HEK293T (cell line): ENCODE data around the gene PRSS57.

Source experiments
- CTCF ChIA-PET: fragments of 350-600 bp; formaldehyde crosslinking; extraction: SDS; loops from one replicate; lab custom pipeline; 2021; ENCODE audit warnings: antibody characterized with exemption, inconsistent platforms; lab: Yijun Ruan, JAX
- POLR2A ChIA-PET: fragments of 350-600 bp; formaldehyde crosslinking; extraction: SDS; loops from one replicate; lab custom pipeline; 2020; ENCODE audit warnings: antibody characterized with exemption, inconsistent platforms; lab: Yijun Ruan, JAX
- DNase-seq: peaks from one replicate; pipeline ENCODE4 v3.0.0; 2012; ENCODE audit warnings: mixed read lengths; ENCODE audit errors: extremely low spot score
- ARNT ChIP-seq: fragments of 450-650 bp; IDR thresholded peaks from 2 replicates; pipeline ENCODE4 v1.6.1; 2017; ENCODE audit warnings: mild to moderate bottlenecking
- BHLHE40 ChIP-seq: fragments of 450-650 bp; IDR thresholded peaks from 2 replicates; pipeline ENCODE4 v1.6.1; 2016; ENCODE audit warnings: mild to moderate bottlenecking, moderate library complexity, borderline replicate concordance
- CTBP1 ChIP-seq: fragments of 450-650 bp; IDR thresholded peaks from 2 replicates; pipeline ENCODE4 v1.6.1; 2016; ENCODE audit warnings: borderline replicate concordance
- ELF4 ChIP-seq: fragments of 450-650 bp; IDR thresholded peaks from 2 replicates; pipeline ENCODE4 v1.6.1; 2017; ENCODE audit warnings: antibody characterized with exemption
- FOXA1 ChIP-seq: fragments of 450-650 bp; IDR thresholded peaks from 2 replicates; pipeline ENCODE4 v1.6.1; 2016; ENCODE audit warnings: mild to moderate bottlenecking
- FOXK2 ChIP-seq: fragments of 450-650 bp; IDR thresholded peaks from 2 replicates; pipeline ENCODE4 v1.6.1; 2016; ENCODE audit warnings: mild to moderate bottlenecking
- FOXM1 ChIP-seq: fragments of 450-650 bp; IDR thresholded peaks from 2 replicates; pipeline ENCODE4 v1.6.1; 2017; ENCODE audit warnings: mild to moderate bottlenecking, borderline replicate concordance
- HDGF ChIP-seq: fragments of 450-650 bp; IDR thresholded peaks from 2 replicates; pipeline ENCODE4 v1.6.1; 2017; ENCODE audit warnings: antibody characterized with exemption, borderline replicate concordance
- L3MBTL2 ChIP-seq: fragments of 450-650 bp; conservative IDR thresholded peaks from 2 replicates; pipeline ENCODE4 v1.6.1; 2016; ENCODE audit warnings: mild to moderate bottlenecking
- LEF1 ChIP-seq: fragments of 450-650 bp; IDR thresholded peaks from 2 replicates; pipeline ENCODE4 v1.6.1; 2017; ENCODE audit warnings: mild to moderate bottlenecking, borderline replicate concordance
- NFRKB ChIP-seq: fragments of 450-650 bp; IDR thresholded peaks from 2 replicates; pipeline ENCODE4 v1.6.1; 2016; ENCODE audit warnings: mild to moderate bottlenecking, moderate library complexity
- SP1 ChIP-seq: fragments of 450-650 bp; IDR thresholded peaks from 2 replicates; pipeline ENCODE4 v1.6.1; 2017
- SUZ12 ChIP-seq: fragments of 450-650 bp; IDR thresholded peaks from 2 replicates; pipeline ENCODE4 v1.6.1; 2016; ENCODE audit warnings: mild to moderate bottlenecking
- TARDBP ChIP-seq: fragments of 450-650 bp; IDR thresholded peaks from 2 replicates; pipeline ENCODE4 v1.6.1; 2016
- ZNF384 ChIP-seq: fragments of 450-650 bp; IDR thresholded peaks from 2 replicates; pipeline ENCODE4 v1.6.1; 2016
- TF ChIP-seq, protein P1 (sequence below): fragments of 450-650 bp; IDR thresholded peaks from 2 replicates; pipeline ENCODE4 v1.6.1; 2016

The PRSS57 gene

DNA sequence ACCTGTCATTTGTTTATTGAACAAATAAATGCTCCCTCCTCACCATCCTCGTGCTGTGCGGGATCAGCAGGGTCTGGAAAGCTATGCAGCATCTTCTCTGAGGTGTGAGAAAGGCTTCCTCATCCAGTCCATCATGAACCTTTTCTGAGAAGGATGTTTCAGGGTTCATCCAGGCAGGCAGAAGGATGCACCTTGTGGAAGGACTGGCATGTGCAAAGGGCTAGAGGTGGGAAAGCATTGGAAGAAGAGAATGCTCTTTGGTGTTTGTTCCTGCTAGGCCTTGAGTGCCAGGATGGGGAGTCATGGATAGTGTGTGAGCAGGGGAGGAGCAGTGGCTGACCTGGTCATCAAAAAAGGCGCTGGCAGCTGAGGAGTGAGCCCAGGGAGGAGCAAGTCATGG, 20.1 kb upstream of the PRSS57 start:
- no peak for TF ChIP-seq NFRKB
- TF ChIP-seq SUZ12, result no peak
- TF ChIP-seq CTBP1, result no peak
- no peak for TF ChIP-seq TARDBP
- TF ChIP-seq ZNF384, result no peak
- no peak for TF ChIP-seq FOXK2
- no peak for TF ChIP-seq ELF4
- TF ChIP-seq SP1, result no peak
- TF ChIP-seq FOXA1, result no peak
- TF ChIP-seq, protein P1, sequence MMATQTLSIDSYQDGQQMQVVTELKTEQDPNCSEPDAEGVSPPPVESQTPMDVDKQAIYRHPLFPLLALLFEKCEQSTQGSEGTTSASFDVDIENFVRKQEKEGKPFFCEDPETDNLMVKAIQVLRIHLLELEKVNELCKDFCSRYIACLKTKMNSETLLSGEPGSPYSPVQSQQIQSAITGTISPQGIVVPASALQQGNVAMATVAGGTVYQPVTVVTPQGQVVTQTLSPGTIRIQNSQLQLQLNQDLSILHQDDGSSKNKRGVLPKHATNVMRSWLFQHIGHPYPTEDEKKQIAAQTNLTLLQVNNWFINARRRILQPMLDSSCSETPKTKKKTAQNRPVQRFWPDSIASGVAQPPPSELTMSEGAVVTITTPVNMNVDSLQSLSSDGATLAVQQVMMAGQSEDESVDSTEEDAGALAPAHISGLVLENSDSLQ, result no peak
- no peak for TF ChIP-seq BHLHE40
- no peak for TF ChIP-seq LEF1
- TF ChIP-seq L3MBTL2, result no peak
- POLR2A ChIA-PET, result no interaction called here
- no peak for DNase-seq

DNA sequence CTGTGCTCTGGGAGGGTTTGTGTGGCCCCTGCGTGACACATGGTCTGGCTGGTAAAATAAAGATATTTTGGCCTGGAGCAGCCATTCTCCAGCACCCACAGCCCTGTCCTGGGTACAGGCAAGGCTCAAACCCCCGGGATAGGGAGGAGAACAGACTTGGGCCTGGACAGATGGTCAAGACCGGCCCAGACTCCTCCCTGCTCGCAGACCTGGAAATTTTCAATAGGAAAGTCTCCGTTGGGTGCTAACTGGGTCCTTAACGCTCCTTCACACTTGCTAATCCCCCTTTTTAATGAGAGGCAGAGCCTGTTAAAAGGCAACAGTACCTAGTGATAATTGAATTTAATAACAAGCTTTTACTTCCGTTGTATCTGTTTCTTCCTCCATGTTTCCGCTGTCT, 16.0 kb upstream of the PRSS57 start:
- DNase-seq, result no peak
- POLR2A ChIA-PET, result no interaction called here
- TF ChIP-seq ELF4 (no peak), FOXK2 (no peak), ARNT (no peak), TARDBP (no peak), FOXM1 (no peak), L3MBTL2 (no peak), CTBP1 (no peak), NFRKB (no peak), FOXA1 (no peak), SP1 (no peak), HDGF (no peak), LEF1 (no peak), BHLHE40 (no peak), SUZ12 (no peak), ZNF384 (no peak)
- TF ChIP-seq, protein P1, result no peak
- CTCF ChIA-PET, result no interaction called here

More for the DNA sequence above, 20.1 kb upstream of the PRSS57 start:
- CTCF ChIA-PET, result no interaction called here

DNA sequence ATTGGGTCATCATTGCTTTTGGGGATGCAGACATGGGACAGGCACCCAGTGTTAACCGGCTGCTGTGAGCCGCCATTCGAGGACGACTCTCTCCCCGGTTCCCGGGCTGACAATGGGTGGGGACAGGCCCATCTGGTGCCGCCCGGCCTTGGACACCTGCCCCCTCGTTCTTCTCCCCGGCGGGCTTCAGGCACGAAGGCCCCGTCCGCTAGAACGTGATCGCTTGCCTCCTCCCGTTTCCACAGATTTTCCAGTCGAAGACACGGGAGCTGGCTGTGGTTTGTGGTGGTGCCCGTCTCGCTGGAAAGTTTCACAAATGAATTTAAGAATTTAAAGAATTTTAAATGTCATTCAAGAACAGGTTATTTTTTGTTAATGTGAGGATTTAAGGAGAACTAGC, 15.5 kb upstream of the PRSS57 start:
- ChIA-PET CTCF (no interaction called here), POLR2A (no interaction called here)
- DNase-seq, result no peak
- TF ChIP-seq L3MBTL2 (no peak), BHLHE40 (no peak), FOXK2 (no peak)

DNA sequence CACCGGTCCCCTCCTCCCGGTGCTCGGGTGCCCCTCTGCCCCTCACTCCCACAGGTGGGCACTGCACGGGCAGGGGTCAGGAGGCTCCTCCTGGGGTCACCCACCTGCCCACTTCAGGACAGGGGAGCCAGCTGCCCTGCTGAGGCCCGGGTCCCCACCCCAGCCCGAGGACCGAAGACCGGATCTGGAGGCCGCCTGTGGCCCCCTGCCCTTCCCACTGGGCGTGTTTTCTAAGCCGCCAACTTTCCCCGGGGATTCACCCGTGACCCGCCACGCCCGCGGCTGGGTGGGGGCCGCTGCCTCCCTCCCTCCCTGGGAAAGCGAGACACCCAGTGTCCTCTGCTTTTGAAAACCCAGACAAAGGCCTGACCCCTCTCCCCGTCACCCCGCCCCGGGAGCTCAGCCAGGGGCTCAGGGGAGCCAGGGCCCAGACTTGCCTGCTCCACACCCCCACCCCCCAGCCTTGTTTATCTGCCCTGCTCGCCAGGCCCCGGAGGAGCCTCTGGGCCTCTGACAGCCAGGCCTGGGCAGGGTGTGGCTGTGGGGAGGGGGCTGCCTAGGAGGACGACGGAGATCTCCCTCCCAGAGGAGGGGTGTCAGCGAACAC, 14.8 kb upstream of the PRSS57 start:
- ChIA-PET CTCF (no interaction called here), POLR2A (interaction anchor here (1.2 kb wide), 1 partner anchor 33 kb away, joined by 3 read pairs; no protein-coding TSS in a partner anchor)
- no peak for DNase-seq
- TF ChIP-seq NFRKB, result no peak
- TF ChIP-seq TARDBP, result no peak
- TF ChIP-seq FOXM1, result no peak
- no peak for TF ChIP-seq L3MBTL2
- TF ChIP-seq BHLHE40, result no peak
- TF ChIP-seq ARNT, result no peak
- TF ChIP-seq LEF1, result no peak
- TF ChIP-seq, protein P1, result no peak
- no peak for TF ChIP-seq FOXK2
- TF ChIP-seq ZNF384, result no peak
- no peak for TF ChIP-seq ELF4
- TF ChIP-seq SP1, result no peak

DNA sequence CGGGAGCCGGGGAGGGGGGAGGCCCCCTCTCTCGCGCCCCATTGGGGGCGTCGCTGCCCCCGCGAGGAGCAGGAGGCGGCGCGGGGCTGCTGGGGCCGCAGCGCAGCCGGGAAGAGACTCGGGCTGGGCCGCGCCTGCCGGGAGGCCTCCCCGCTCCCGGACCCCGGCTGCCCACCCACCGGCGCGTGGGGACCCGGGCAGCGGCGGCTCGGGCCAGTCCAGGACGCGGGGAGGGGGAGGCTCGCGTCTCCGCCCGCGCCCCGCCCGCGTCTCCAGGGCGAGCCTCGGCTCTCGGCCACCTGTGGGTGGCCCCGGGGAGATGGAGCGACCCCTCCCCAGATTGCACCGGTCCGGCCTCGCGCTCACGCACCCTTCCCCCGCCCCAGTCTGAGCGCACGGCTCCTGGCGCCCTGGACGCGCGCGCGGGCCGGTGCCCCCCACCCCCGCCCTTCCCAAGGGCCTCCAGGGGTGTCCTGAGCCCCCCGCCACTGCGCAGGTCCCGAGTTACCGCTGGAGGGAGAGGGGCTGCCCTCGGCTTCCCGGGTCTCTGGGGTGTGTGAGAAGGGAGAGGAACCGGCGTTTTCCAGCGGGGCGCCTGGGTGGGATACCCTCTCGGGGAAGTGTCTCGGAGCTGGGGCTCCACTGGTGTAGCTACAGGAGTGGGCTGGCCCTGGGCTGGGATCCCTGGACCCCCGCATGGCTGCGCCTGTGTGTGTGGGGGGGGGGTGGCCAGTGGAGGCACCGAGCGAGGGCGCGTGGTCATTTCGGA, 14.1 kb upstream of the PRSS57 start:
- ChIA-PET CTCF (no interaction called here), POLR2A (interaction anchor here (1.0 to 1.2 kb wide), 2 partner anchors 29 to 32 kb away, joined by 3 read pairs; no protein-coding TSS in a partner anchor)
- TF ChIP-seq, protein P1, result no peak
- TF ChIP-seq FOXA1 (no peak), SP1 (no peak), FOXM1 (no peak), L3MBTL2 (no peak), NFRKB (no peak)
- no peak for DNase-seq
